GM21576 (cell line): ENCODE data around the gene LRRC18.

Experiments used
- ATAC-seq: cut with Tn5 transposase; IDR thresholded peaks from one replicate; pipeline ENCODE4 v1.9.1; 2021; ENCODE audit warnings: mild to moderate bottlenecking, moderate library complexity; ENCODE audit not compliant: unreplicated experiment

LRRC18 gene

GRCh38 chr10:48939790-48940325 is at the start of gene LRRC18:
Gene LRRC18 (minus strand): TSS chr10:48939840. CDS start chr10:48914155, 25,685 bp downstream.
- ATAC-seq: no peak

- ATAC-seq: no peak
Observed at GRCh38 chr10:48985621-48986158, 46.0 kb upstream of the LRRC18 start.

GRCh38 chr10:48983648-48984351 is 44.2 kb upstream of the LRRC18 start:
- ATAC-seq: no peak

- ATAC-seq: no peak
Observed at GRCh38 chr10:48982584-48982983, 42.9 kb upstream of the LRRC18 start.

- no peak for ATAC-seq
Observed at GRCh38 chr10:48981310-48981907, 41.8 kb upstream of the LRRC18 start.

GRCh38 chr10:48978318-48978717 is 38.7 kb upstream of the LRRC18 start:
- no peak for ATAC-seq

GRCh38 chr10:48976196-48976595 is 36.6 kb upstream of the LRRC18 start:
- ATAC-seq: no peak

GRCh38 chr10:48974510-48975156 is 35.0 kb upstream of the LRRC18 start:
- no peak for ATAC-seq

GRCh38 chr10:48973065-48973464 is 33.4 kb upstream of the LRRC18 start:
- no peak for ATAC-seq

GRCh38 chr10:48970654-48971053 is 31.0 kb upstream of the LRRC18 start:
- no peak for ATAC-seq

- no peak for ATAC-seq
Observed at GRCh38 chr10:48970046-48970445, 30.4 kb upstream of the LRRC18 start.

GRCh38 chr10:48968036-48968435 is 28.4 kb upstream of the LRRC18 start:
- no peak for ATAC-seq

GRCh38 chr10:48965460-48965859 is 25.8 kb upstream of the LRRC18 start:
- ATAC-seq: no peak

- no peak for ATAC-seq
Observed at GRCh38 chr10:48964038-48964437, 24.4 kb upstream of the LRRC18 start.

- no peak for ATAC-seq
Observed at GRCh38 chr10:48958598-48959190, 19.1 kb upstream of the LRRC18 start.

- no peak for ATAC-seq
Observed at GRCh38 chr10:48957361-48958151, 17.9 kb upstream of the LRRC18 start.

- ATAC-seq: no peak
Observed at GRCh38 chr10:48951707-48952106, 12.1 kb upstream of the LRRC18 start.

GRCh38 chr10:48948470-48949037 is 8.9 kb upstream of the LRRC18 start:
- no peak for ATAC-seq

- ATAC-seq: no peak
Observed at GRCh38 chr10:48947690-48948469, 8.2 kb upstream of the LRRC18 start.
